IMR-90 (cell line): ENCODE data around the gene PKN3. TPM values are rescaled to one million over a fixed set of nuclear protein-coding genes. Genes with fewer than 3 reads are reported as not detected.

ENCODE experiments used
- ATAC-seq: fragments of 200-7000 bp; cut with Tn5 transposase; 2 replicates; pipeline ENCODE4 v1.9.1; 2020; ENCODE audit warnings: low read depth, mild to moderate bottlenecking, moderate library complexity
- BruUV-seq: library from RNA; stranded (reverse); fragments of 400-500 nt; replicated peaks from 2 replicates; lab custom pipeline; 2021; lab: Mats Ljungman, UMichigan
- CTCF ChIA-PET: fragments of 300-600 bp; formaldehyde crosslinking; extraction: SDS; loops from one replicate; lab custom pipeline; 2021; ENCODE audit warnings: antibody characterized with exemption; lab: Yijun Ruan, JAX
- POLR2A ChIA-PET: fragments of 300-600 bp; sonication (Branson Sonifier 250); formaldehyde crosslinking; loops from one replicate; lab custom pipeline; 2022; ENCODE audit warnings: antibody characterized with exemption; ENCODE audit not compliant: unreplicated experiment; lab: Charles Lee
- DNase-seq: peaks from one replicate; pipeline ENCODE4 v3.0.0; 2013
- H2AFZ ChIP-seq: replicated peaks from 2 replicates; pipeline ENCODE3; 2013; ENCODE audit warnings: low read length, mild to moderate bottlenecking; ENCODE audit not compliant: poor library complexity
- H2AK5ac ChIP-seq: 2 replicates; pipeline ENCODE4 v1.6.1; 2013; ENCODE audit warnings: low read depth, low read length, inconsistent platforms
- H2AK9ac ChIP-seq: replicated peaks from 2 replicates; pipeline ENCODE3; 2013; ENCODE audit warnings: mild to moderate bottlenecking, low read depth, low read length, moderate library complexity; ENCODE audit not compliant: poor library complexity
- H2BK120ac ChIP-seq: 2 replicates; pipeline ENCODE4 v1.6.1; 2013; ENCODE audit warnings: low read depth, low read length, inconsistent platforms
- H2BK15ac ChIP-seq: 3 replicates; pipeline ENCODE4 v1.6.1; 2013; ENCODE audit warnings: low read depth, low read length, inconsistent platforms
- H2BK20ac ChIP-seq: 2 replicates; pipeline ENCODE4 v1.6.1; 2013; ENCODE audit warnings: low read depth, mild to moderate bottlenecking, inconsistent platforms, low read length, moderate library complexity
- H2BK5ac ChIP-seq: 2 replicates; pipeline ENCODE4 v1.6.1; 2013; ENCODE audit warnings: mild to moderate bottlenecking, low read depth, low read length, inconsistent platforms; ENCODE audit not compliant: poor library complexity, severe bottlenecking
- H3K14ac ChIP-seq: replicated peaks from 2 replicates; pipeline ENCODE4 v1.6.1; 2013; ENCODE audit warnings: low read depth, low read length, inconsistent platforms
- H3K18ac ChIP-seq: 2 replicates; pipeline ENCODE4 v1.6.1; 2013; ENCODE audit warnings: low read depth, low read length, control low read depth
- H3K23ac ChIP-seq: 2 replicates; pipeline ENCODE4 v1.6.1; 2013; ENCODE audit warnings: low read depth, low read length, inconsistent platforms
- H3K27ac ChIP-seq: 2 replicates; pipeline ENCODE4 v1.5.1; 2013; ENCODE audit warnings: mild to moderate bottlenecking, control low read depth, low read length; ENCODE audit not compliant: insufficient read depth
- H3K27me3 ChIP-seq: 2 replicates; pipeline ENCODE4 v1.6.1; 2013; ENCODE audit warnings: low read length; ENCODE audit not compliant: control insufficient read depth, insufficient read depth
- H3K36me3 ChIP-seq: 2 replicates; pipeline ENCODE4 v1.6.1; 2013; ENCODE audit warnings: low read length, mixed read lengths; ENCODE audit not compliant: control insufficient read depth, insufficient read depth
- H3K4ac ChIP-seq: 2 replicates; pipeline ENCODE4 v1.6.1; 2013; ENCODE audit warnings: low read depth, low read length, inconsistent platforms
- H3K4me1 ChIP-seq: 2 replicates; pipeline ENCODE4 v1.6.1; 2013; ENCODE audit warnings: low read length, mixed read lengths; ENCODE audit not compliant: control insufficient read depth, insufficient read depth
- H3K4me2 ChIP-seq: 2 replicates; pipeline ENCODE4 v1.6.1; 2013; ENCODE audit warnings: low read depth, mild to moderate bottlenecking, control low read depth, low read length, moderate library complexity
- H3K4me3 ChIP-seq: 2 replicates; pipeline ENCODE4 v1.5.1; 2013; ENCODE audit warnings: low read depth, mild to moderate bottlenecking, control low read depth, low read length, moderate library complexity; ENCODE audit not compliant: insufficient read depth
- H3K56ac ChIP-seq: 2 replicates; pipeline ENCODE4 v1.6.1; 2013; ENCODE audit warnings: low read length, inconsistent platforms; ENCODE audit not compliant: insufficient read depth; ENCODE audit errors: extremely low read depth
- H3K79me1 ChIP-seq, 2 experiments: 2 replicates each; pipeline ENCODE4 v1.6.1; 2013; ENCODE audit warnings: low read length in 2 of 2, inconsistent platforms in 1 of 2, low read depth in 1 of 2
- H3K9ac ChIP-seq: 2 replicates; pipeline ENCODE4 v1.6.1; 2013; ENCODE audit warnings: low read depth, low read length, control low read depth
- H3K9me1 ChIP-seq: 2 replicates; pipeline ENCODE4 v1.6.1; 2013; ENCODE audit warnings: low read length, inconsistent platforms; ENCODE audit not compliant: insufficient read depth
- H3K9me3 ChIP-seq: 2 replicates; pipeline ENCODE4 v1.6.1; 2013; ENCODE audit warnings: low read length; ENCODE audit not compliant: control insufficient read depth, insufficient read depth
- H4K20me1 ChIP-seq: 2 replicates; pipeline ENCODE4 v1.6.1; 2013; ENCODE audit warnings: low read length, inconsistent platforms; ENCODE audit not compliant: insufficient read depth
- H4K5ac ChIP-seq: 2 replicates; pipeline ENCODE4 v1.6.1; 2013; ENCODE audit warnings: mild to moderate bottlenecking, low read depth, low read length, control low read depth
- H4K8ac ChIP-seq, 2 experiments: 2 replicates each; pipeline ENCODE4 v1.6.1; 2013; ENCODE audit warnings: low read depth in 2 of 2, low read length in 2 of 2, control low read depth in 1 of 2, inconsistent platforms in 1 of 2
- H4K91ac ChIP-seq: 2 replicates; pipeline ENCODE4 v1.6.1; 2013; ENCODE audit warnings: low read depth, low read length, inconsistent platforms; ENCODE audit not compliant: insufficient read depth
- CEBPB ChIP-seq: IDR thresholded peaks from 2 replicates; pipeline ENCODE4 v1.6.1; 2012; ENCODE audit warnings: low read depth, low read length, improper control_type of control experiment
- CHD1 ChIP-seq: IDR thresholded peaks from 2 replicates; pipeline ENCODE4 v1.6.1; 2012; ENCODE audit warnings: low read depth, low read length, improper control_type of control experiment
- FOS ChIP-seq: fragments of 150-350 bp; IDR thresholded peaks from 2 replicates; pipeline ENCODE4 v1.6.1; 2016; ENCODE audit warnings: low read depth, low read length
- MAFK ChIP-seq: IDR thresholded peaks from 2 replicates; pipeline ENCODE4 v1.6.1; 2012; ENCODE audit warnings: low read depth, low read length, improper control_type of control experiment
- MXI1 ChIP-seq: IDR thresholded peaks from 2 replicates; pipeline ENCODE4 v1.6.1; 2012; ENCODE audit warnings: low read depth, mild to moderate bottlenecking, low read length, moderate library complexity, borderline replicate concordance
- NFE2L2 ChIP-seq: fragments of 150-350 bp; IDR thresholded peaks from 2 replicates; pipeline ENCODE4 v1.6.1; 2016; ENCODE audit warnings: low read depth, mild to moderate bottlenecking, low read length
- RFX5 ChIP-seq: IDR thresholded peaks from 2 replicates; pipeline ENCODE4 v1.8.0; 2012; ENCODE audit warnings: low read depth, mild to moderate bottlenecking, low read length, moderate library complexity
- WGBS, 2 experiments: methylation state at CpG; one replicate each; pipeline versions ENCODE4 v1.1.5 to v1.1.7; 2013; ENCODE audit warnings: missing lambda C conversion rate in 2 of 2; ENCODE audit not compliant: insufficient read length in 1 of 2; ENCODE audit errors: extremely low coverage in 2 of 2; 5-methylcytosine and 5-hydroxymethylcytosine counted together
- dilution Hi-C: fragments of 300-500 bp; cut with HindIII; formaldehyde crosslinking; loops from one replicate; pipeline ENCODE4 v1.14.3; 2018; ENCODE audit warnings: low sequenced_read_pairs; ENCODE audit not compliant: unreplicated experiment
- in situ Hi-C: fragments of 300-500 bp; cut with MboI; formaldehyde crosslinking; loops from 3 replicates; pipeline ENCODE4 v1.14.3; 2019; ENCODE audit warnings: low sequenced_read_pairs, inconsistent platforms, mixed read lengths
- intact Hi-C: fragments of 100-400 bp; cut with micrococcal nuclease; formaldehyde crosslinking; loops from 2 replicates; pipeline ENCODE4 v1.10.0; 2022
- polyA plus RNA-seq, 3 experiments: library from polyadenylated mRNA; depleted of rRNA; stranded (reverse); fragments of >200 nt; gene quantifications; 2 replicates each; pipeline ENCODE4 v1.2.3, GENCODE V29; 2012; ENCODE audit warnings: low replicate concordance in 1 of 3
- total RNA-seq: library from RNA; depleted of rRNA; stranded (reverse); fragments of >200 nt; gene quantifications from 2 replicates; pipeline ENCODE4 v1.2.3, GENCODE V29; 2012
- TF ChIP-seq, protein P1 (sequence below): fragments of 150-350 bp; IDR thresholded peaks from 2 replicates; pipeline ENCODE4 v1.6.1; 2017; ENCODE audit warnings: mild to moderate bottlenecking, antibody characterized with exemption, low read length, low read depth

Gene PKN3
- total and polyA plus RNA-seq, 2 of the 4 experiments (the other 2 are of a cell fraction): 1.6 to 3.8 TPM

DNA sequence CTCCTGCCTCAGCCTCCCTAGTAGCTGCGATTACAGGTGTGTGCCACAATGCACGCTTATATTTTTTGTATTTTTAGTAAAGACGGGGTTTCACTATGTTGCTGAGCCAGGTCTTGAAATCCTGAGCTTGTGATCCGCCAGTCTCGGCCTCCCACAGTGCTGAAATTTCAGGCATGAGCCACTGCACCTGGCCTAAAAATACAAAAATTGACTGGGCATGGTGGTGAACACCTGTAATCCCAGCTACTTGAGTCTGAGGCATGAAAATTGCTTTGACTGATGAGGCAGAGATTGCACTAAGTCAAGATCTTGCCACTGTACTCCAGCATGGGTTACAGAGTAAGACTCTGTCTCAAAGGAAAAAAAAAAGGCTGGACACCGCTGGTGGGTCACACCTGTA lies 32.5 kb upstream of the PKN3 start:
- no peak overlapping the region for H2BK20ac ChIP-seq
- no peak overlapping the region for H3K56ac ChIP-seq
- H4K91ac ChIP-seq: no peak overlapping the region
- H3K4me2 ChIP-seq: no peak overlapping the region
- H2BK15ac ChIP-seq: no peak overlapping the region
- no peak overlapping the region for H2AK9ac ChIP-seq
- dilution Hi-C loops: no loop called here
- H2AK5ac ChIP-seq: no peak overlapping the region
- no TSS peak for BruUV-seq
- in situ Hi-C loops: no loop called here
- H3K18ac ChIP-seq: no peak overlapping the region
- H3K9ac ChIP-seq: no peak overlapping the region
- H2AFZ ChIP-seq: no peak overlapping the region
- TF ChIP-seq CHD1: no peak
- no peak for TF ChIP-seq CEBPB
- TF ChIP-seq MAFK: no peak
- TF ChIP-seq, protein P1, sequence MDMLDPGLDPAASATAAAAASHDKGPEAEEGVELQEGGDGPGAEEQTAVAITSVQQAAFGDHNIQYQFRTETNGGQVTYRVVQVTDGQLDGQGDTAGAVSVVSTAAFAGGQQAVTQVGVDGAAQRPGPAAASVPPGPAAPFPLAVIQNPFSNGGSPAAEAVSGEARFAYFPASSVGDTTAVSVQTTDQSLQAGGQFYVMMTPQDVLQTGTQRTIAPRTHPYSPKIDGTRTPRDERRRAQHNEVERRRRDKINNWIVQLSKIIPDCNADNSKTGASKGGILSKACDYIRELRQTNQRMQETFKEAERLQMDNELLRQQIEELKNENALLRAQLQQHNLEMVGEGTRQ: no peak
- TF ChIP-seq RFX5: no peak
- TF ChIP-seq NFE2L2: no peak
- TF ChIP-seq FOS: no peak
- TF ChIP-seq MXI1: no peak
- H3K23ac ChIP-seq: no peak overlapping the region
- no peaks in the 10 kb centered on the region for H4K20me1 ChIP-seq
- H3K4me3 ChIP-seq: no peak overlapping the region
- H3K4ac ChIP-seq: no peak overlapping the region
- H3K9me3 ChIP-seq: no peaks in the 10 kb centered on the region
- no peaks in the 10 kb centered on the region for H3K79me1 ChIP-seq
- no peaks in the 10 kb centered on the region for H3K9me1 ChIP-seq
- ATAC-seq: no peak
- POLR2A ChIA-PET: no interaction called here
- no peak for DNase-seq
- 86% methylated on average over 4 of the region's 6 CpGs; no CpG with 5 or more reads in 1 of the 2 experiments for WGBS, 2 experiments
- no peaks in the 10 kb centered on the region for H3K27me3 ChIP-seq
- CTCF ChIA-PET: no interaction called here
- 0 out of 2 replicates have a peak, but pooled peaks cover 1% of the 10 kb centered on the region for H3K4me1 ChIP-seq
- intact Hi-C loops: no loop called here
- H2BK5ac ChIP-seq: no peak overlapping the region
- H2BK120ac ChIP-seq: no peak overlapping the region
- no peak overlapping the region for H3K27ac ChIP-seq
- H3K14ac ChIP-seq: no peak overlapping the region
- no peaks in the 10 kb centered on the region for H3K36me3 ChIP-seq
- no peak overlapping the region for H4K8ac ChIP-seq
- no peak overlapping the region for H4K5ac ChIP-seq
